Loucy (cell line): ENCODE data around the gene CEP57L1.

ENCODE experiments used
- EZH2phosphoT487 ChIP-seq: fragments of 200-600 bp; IDR thresholded peaks from 2 replicates; pipeline ENCODE4 v1.6.1; 2018; ENCODE audit warnings: antibody characterized with exemption, mild to moderate bottlenecking, moderate library complexity, borderline replicate concordance
- TF ChIP-seq, protein P1 (sequence below): fragments of 200-600 bp; sonication (generic); conservative IDR thresholded peaks from 2 replicates; pipeline ENCODE4 v1.5.1; 2014; ENCODE audit warnings: mild to moderate bottlenecking, antibody characterized with exemption, low read length

DNA sequence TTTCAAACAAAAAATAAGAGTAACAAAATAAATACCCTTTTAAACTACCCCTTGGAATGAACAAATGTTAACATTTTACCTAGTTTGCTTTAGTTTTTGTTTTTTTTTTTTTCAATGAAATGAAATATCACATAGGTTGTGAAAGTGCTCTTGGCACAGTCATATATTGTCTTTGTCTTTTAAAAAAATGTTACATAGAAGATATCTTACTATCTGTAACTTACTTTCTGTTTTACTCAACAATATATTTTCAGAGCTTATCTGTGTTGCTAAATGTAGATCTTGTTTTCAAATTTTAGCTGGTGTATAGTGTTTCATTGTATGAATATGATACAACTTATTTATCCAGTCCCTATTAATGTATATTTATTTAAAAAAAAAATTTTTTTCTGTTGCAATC is 8.6 kb downstream of the CEP57L1 start:
- TF ChIP-seq, protein P1, sequence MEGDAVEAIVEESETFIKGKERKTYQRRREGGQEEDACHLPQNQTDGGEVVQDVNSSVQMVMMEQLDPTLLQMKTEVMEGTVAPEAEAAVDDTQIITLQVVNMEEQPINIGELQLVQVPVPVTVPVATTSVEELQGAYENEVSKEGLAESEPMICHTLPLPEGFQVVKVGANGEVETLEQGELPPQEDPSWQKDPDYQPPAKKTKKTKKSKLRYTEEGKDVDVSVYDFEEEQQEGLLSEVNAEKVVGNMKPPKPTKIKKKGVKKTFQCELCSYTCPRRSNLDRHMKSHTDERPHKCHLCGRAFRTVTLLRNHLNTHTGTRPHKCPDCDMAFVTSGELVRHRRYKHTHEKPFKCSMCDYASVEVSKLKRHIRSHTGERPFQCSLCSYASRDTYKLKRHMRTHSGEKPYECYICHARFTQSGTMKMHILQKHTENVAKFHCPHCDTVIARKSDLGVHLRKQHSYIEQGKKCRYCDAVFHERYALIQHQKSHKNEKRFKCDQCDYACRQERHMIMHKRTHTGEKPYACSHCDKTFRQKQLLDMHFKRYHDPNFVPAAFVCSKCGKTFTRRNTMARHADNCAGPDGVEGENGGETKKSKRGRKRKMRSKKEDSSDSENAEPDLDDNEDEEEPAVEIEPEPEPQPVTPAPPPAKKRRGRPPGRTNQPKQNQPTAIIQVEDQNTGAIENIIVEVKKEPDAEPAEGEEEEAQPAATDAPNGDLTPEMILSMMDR, result no peak
- TF ChIP-seq EZH2phosphoT487, result no peak
